Measurements from ENCODE around the gene MLXIP. TPM values are rescaled to one million over a fixed set of nuclear protein-coding genes. Genes with fewer than 3 reads are reported as not detected.

MLXIP gene
- total RNA-seq, 1 donor from 2014 or later: 16.9 TPM

DNA sequence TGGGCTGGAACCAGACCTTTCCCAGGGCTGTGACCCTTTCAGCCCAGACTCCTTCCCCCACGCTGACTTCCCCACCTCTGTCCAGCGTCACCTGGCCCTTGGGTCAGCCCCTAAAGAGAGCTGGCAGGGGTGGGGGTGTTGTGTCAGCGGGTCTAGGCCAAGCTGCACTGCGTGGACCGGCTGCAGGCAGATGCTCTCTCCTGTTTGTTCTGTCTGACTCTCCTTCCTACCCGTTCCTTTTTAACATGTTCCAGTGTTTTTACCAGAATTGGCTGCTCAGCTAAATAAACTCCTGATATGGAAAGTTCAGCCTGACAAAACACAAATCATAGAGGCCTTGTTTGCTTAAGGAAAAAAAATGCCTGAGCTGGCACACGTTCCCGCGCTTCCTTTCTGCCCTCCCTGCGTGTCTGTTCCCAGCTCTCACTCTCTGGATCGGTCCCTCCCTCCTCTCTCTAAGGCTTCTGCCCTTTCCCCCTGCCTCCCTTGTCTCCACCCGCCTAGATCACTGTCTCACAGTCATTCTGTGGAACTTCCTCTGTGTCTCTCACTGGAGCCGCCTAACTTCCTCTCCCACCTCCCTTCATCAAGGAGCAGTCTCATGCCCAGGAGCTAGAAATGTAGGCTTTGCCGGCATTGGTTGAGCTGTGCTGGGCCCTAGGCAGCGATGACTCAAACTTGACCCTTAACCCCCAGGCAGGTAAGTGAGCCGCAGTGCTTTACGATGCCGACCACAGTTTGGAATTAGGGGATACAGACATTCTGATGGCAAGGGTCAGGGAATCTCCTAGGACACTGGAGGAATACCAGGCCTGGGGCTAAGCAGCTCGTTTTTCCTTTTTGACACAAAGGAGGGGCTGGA, 15.5 kb upstream of the MLXIP start:
- H3K36me3 ChIP-seq: peaks cover 0 to 4% of the 10 kb centered on the region in 2 donors
- DNase-seq (ENCODE audit: extremely low spot score in 2 of 2): no peak
- intact Hi-C loops (cut with DNase I): no loop called here
- no peaks in the 10 kb centered on the region for H3K27me3 ChIP-seq
- peak; percentile 71 to 74 for TF ChIP-seq POLR2AphosphoS5 (IDR thresholded peaks at IDR 0.05; ENCODE audit: insufficient read depth in 1 of 2, low read depth in 1 of 2)
- TF ChIP-seq, protein P1, sequence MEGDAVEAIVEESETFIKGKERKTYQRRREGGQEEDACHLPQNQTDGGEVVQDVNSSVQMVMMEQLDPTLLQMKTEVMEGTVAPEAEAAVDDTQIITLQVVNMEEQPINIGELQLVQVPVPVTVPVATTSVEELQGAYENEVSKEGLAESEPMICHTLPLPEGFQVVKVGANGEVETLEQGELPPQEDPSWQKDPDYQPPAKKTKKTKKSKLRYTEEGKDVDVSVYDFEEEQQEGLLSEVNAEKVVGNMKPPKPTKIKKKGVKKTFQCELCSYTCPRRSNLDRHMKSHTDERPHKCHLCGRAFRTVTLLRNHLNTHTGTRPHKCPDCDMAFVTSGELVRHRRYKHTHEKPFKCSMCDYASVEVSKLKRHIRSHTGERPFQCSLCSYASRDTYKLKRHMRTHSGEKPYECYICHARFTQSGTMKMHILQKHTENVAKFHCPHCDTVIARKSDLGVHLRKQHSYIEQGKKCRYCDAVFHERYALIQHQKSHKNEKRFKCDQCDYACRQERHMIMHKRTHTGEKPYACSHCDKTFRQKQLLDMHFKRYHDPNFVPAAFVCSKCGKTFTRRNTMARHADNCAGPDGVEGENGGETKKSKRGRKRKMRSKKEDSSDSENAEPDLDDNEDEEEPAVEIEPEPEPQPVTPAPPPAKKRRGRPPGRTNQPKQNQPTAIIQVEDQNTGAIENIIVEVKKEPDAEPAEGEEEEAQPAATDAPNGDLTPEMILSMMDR (IDR thresholded peaks at IDR 0.05): no peak
- peak in 1 of 2 donors; percentile 3 for TF ChIP-seq POLR2A (IDR thresholded peaks at IDR 0.05)
- peak overlapping the region; percentile 12 to 30 for H3K4me3 ChIP-seq
- H3K9me3 ChIP-seq: no peaks in the 10 kb centered on the region
- peak overlapping the region; percentile 88 for H3K27ac ChIP-seq
- peaks cover 55% of the 10 kb centered on the region for H3K4me1 ChIP-seq

DNA sequence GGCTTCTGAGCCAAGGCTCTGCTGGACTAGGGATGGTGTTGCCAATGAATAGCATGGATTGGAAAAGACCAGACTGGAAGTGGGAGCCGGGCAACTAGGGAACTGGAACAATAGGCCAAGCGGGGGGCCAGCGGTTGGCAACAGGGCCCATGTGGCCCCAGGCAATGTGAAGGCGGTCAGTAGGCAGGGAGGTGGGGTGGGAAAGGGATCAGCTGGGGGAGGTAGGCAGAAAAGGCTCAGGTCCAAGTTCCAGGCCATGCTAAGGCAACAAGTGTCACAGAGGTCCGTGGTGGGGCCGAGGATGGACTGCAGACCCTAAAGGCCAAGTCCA, 14.9 kb upstream of the MLXIP start:
- Histone ChIP-seq H3K27ac (peak overlapping the region; percentile 88), H3K4me1 (peaks cover 59% of the 10 kb centered on the region), H3K4me3 (peak overlapping the region; percentile 12 to 30), H3K9me3 (no peaks in the 10 kb centered on the region), H3K27me3 (no peaks in the 10 kb centered on the region), H3K36me3 (peaks cover 0 to 4% of the 10 kb centered on the region in 2 donors)
- intact Hi-C loops (cut with DNase I): no loop called here
- DNase-seq (ENCODE audit: extremely low spot score in 2 of 2): no peak
- TF ChIP-seq POLR2AphosphoS5 (IDR thresholded peaks at IDR 0.05; ENCODE audit: insufficient read depth in 1 of 2, low read depth in 1 of 2): no peak
- no peak for TF ChIP-seq POLR2A (IDR thresholded peaks at IDR 0.05)
- TF ChIP-seq, protein P1 (IDR thresholded peaks at IDR 0.05): no peak

- peak overlapping the region; percentile 12 to 30 for H3K4me3 ChIP-seq
- H3K27me3 ChIP-seq: no peaks in the 10 kb centered on the region
- intact Hi-C loops (cut with DNase I): no loop called here
- TF ChIP-seq POLR2A (IDR thresholded peaks at IDR 0.05) (no peak), POLR2AphosphoS5 (IDR thresholded peaks at IDR 0.05; ENCODE audit: insufficient read depth in 1 of 2, low read depth in 1 of 2) (peak; percentile 31 to 50)
- peaks cover 59% of the 10 kb centered on the region for H3K4me1 ChIP-seq
- H3K36me3 ChIP-seq: peaks cover 0 to 4% of the 10 kb centered on the region in 2 donors
- no peaks in the 10 kb centered on the region for H3K9me3 ChIP-seq
- peak in 1 of 2 donors; percentile 95 for DNase-seq (ENCODE audit: extremely low spot score in 2 of 2)
- peak overlapping the region; percentile 88 for H3K27ac ChIP-seq
Observed at GRCh38 chr12:122064025-122064777, 14.4 kb upstream of the MLXIP start.

GRCh38 chr12:122064780-122065588, 13.6 kb upstream of the MLXIP start:
- TF ChIP-seq POLR2AphosphoS5 (IDR thresholded peaks at IDR 0.05; ENCODE audit: insufficient read depth in 1 of 2, low read depth in 1 of 2) (peak in 1 of 2 donors; percentile 72), POLR2A (IDR thresholded peaks at IDR 0.05) (no peak)
- TF ChIP-seq, protein P1 (IDR thresholded peaks at IDR 0.05): no peak
- no peak for DNase-seq (ENCODE audit: extremely low spot score in 2 of 2)
- peak overlapping the region; percentile 88 for H3K27ac ChIP-seq
- no peaks in the 10 kb centered on the region for H3K27me3 ChIP-seq
- H3K4me3 ChIP-seq: peak overlapping the region in 1 of 2 donors; percentile 11
- no peaks in the 10 kb centered on the region for H3K9me3 ChIP-seq
- H3K4me1 ChIP-seq: peaks cover 55% of the 10 kb centered on the region
- intact Hi-C loops (cut with DNase I): no loop called here
- H3K36me3 ChIP-seq: peaks cover 0 to 4% of the 10 kb centered on the region in 2 donors

DNA sequence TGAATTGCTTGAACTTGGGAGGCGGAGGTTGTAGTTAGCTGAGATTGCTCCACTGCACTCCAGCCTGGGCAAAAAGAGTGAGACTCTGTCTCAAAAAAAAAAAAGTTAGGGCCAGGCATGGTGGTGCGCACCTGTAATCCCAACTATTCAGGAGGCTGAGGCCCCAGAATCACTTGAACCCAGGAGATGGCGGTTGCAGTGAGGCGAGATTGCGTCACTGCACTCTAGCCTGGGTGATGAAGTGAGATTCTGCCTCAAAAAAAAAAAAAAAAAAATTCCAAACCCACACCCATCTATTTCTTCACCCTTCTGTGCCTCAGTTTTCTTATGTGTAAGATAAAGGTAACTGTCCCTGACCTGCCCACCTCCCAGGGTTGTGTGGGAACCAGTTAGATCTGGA, 11.0 kb upstream of the MLXIP start:
- intact Hi-C loops (cut with DNase I): no loop called here
- H3K36me3 ChIP-seq: no peaks in the 10 kb centered on the region
- H3K4me1 ChIP-seq: peaks cover 58% of the 10 kb centered on the region
- H3K9me3 ChIP-seq: no peaks in the 10 kb centered on the region
- no peak overlapping the region for H3K4me3 ChIP-seq
- TF ChIP-seq, protein P1 (IDR thresholded peaks at IDR 0.05): no peak
- TF ChIP-seq POLR2A (IDR thresholded peaks at IDR 0.05) (no peak), POLR2AphosphoS5 (IDR thresholded peaks at IDR 0.05; ENCODE audit: insufficient read depth in 1 of 2, low read depth in 1 of 2) (no peak)
- no peak overlapping the region for H3K27ac ChIP-seq
- no peak for DNase-seq (ENCODE audit: extremely low spot score in 2 of 2)
- H3K27me3 ChIP-seq: no peaks in the 10 kb centered on the region
